ENCODE data around the gene GPR153. TPM values are rescaled to one million over a fixed set of nuclear protein-coding genes. Genes with fewer than 3 reads are reported as not detected.

The GPR153 gene
- total and polyA plus RNA-seq, 2 of the 13 experiments (the other 11 are each of a cell fraction or from before 2014, with no cell fraction given), result 0.22 to 0.31 TPM

GRCh38 chr1:6272452-6272851 is 11.6 kb upstream of the GPR153 start (continued):
- no peak for TF ChIP-seq ZBTB40 (IDR thresholded peaks at IDR 0.05)
- TF ChIP-seq ZBTB40 (CRISPR knock-in tag; IDR thresholded peaks at IDR 0.05), result no peak
- TF ChIP-seq THAP11 (CRISPR knock-in tag; IDR thresholded peaks at IDR 0.05), result no peak
- no peak for TF ChIP-seq SIX1 (CRISPR knock-in tag; IDR thresholded peaks at IDR 0.05; ENCODE audit: borderline replicate concordance)
- TF ChIP-seq KMT2A (CRISPR knock-in tag; IDR thresholded peaks at IDR 0.05), result no peak
- no peak for TF ChIP-seq RARG (CRISPR knock-in tag; IDR thresholded peaks at IDR 0.05; ENCODE audit: low read depth)
- no peak for TF ChIP-seq ZNF160 (CRISPR knock-in tag; IDR thresholded peaks at IDR 0.05)
- no peak for TF ChIP-seq BRD4 (CRISPR knock-in tag; IDR thresholded peaks at IDR 0.05)
- TF ChIP-seq JDP2 (CRISPR knock-in tag; IDR thresholded peaks at IDR 0.05; ENCODE audit: borderline replicate concordance), result no peak

Data from HepG2 (cell line).